ENCODE measurements around the gene GRIN2A.

The GRIN2A gene

GRCh38 chr16:9787717-9788116 is 394.5 kb downstream of the GRIN2A start:
- Histone ChIP-seq H3K27ac (ENCODE audit: low read depth, low read length) (no peak overlapping the region), H3K4me3 (ENCODE audit: low read depth, low read length) (no peak overlapping the region), H3K27me3 (ENCODE audit: insufficient read depth, low read length) (no peaks in the 10 kb centered on the region), H2AFZ (ENCODE audit: low read length, unreplicated experiment) (no peak overlapping the region), H3K36me3 (ENCODE audit: insufficient read depth, low read length) (no peaks in the 10 kb centered on the region), H3K79me2 (ENCODE audit: control insufficient read depth, insufficient read depth, low read length, unreplicated experiment) (no peaks in the 10 kb centered on the region), H3K4me1 (ENCODE audit: control insufficient read depth, insufficient read depth, low read length, unreplicated experiment) (no peaks in the 10 kb centered on the region)

DNA sequence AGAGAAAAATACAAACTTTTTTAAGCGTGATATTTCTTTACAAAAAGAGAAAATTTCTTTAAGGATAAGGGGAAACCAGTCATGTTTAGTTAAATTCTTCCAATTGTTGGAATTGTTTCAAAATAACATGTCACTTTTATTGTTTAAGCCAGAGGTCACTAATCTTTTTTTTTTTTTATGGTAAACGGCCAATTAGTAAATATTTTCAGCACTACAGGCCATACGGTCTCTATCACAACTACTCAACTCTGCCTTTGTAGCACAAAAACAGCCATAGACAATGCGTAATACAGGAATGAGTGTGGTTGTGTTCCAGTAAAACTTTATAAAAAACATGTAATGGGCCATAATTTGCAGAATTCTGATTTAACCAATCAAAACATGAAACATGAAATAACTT is 401.4 kb downstream of the GRIN2A start:
- no peaks in the 10 kb centered on the region for H3K27me3 ChIP-seq (ENCODE audit: insufficient read depth, low read length)
- H3K79me2 ChIP-seq (ENCODE audit: control insufficient read depth, insufficient read depth, low read length, unreplicated experiment) = no peaks in the 10 kb centered on the region
- no peak overlapping the region for H3K4me3 ChIP-seq (ENCODE audit: low read depth, low read length)
- no peak overlapping the region for H2AFZ ChIP-seq (ENCODE audit: low read length, unreplicated experiment)
- H3K27ac ChIP-seq (ENCODE audit: low read depth, low read length) = no peak overlapping the region
- no peaks in the 10 kb centered on the region for H3K4me1 ChIP-seq (ENCODE audit: control insufficient read depth, insufficient read depth, low read length, unreplicated experiment)
- H3K36me3 ChIP-seq (ENCODE audit: insufficient read depth, low read length) = no peaks in the 10 kb centered on the region

- no peaks in the 10 kb centered on the region for H3K27me3 ChIP-seq (ENCODE audit: insufficient read depth, low read length)
- no peaks in the 10 kb centered on the region for H3K4me1 ChIP-seq (ENCODE audit: control insufficient read depth, insufficient read depth, low read length, unreplicated experiment)
- H3K27ac ChIP-seq (ENCODE audit: low read depth, low read length) = no peak overlapping the region
- no peak overlapping the region for H2AFZ ChIP-seq (ENCODE audit: low read length, unreplicated experiment)
- H3K4me3 ChIP-seq (ENCODE audit: low read depth, low read length) = no peak overlapping the region
- H3K36me3 ChIP-seq (ENCODE audit: insufficient read depth, low read length) = no peaks in the 10 kb centered on the region
- no peaks in the 10 kb centered on the region for H3K79me2 ChIP-seq (ENCODE audit: control insufficient read depth, insufficient read depth, low read length, unreplicated experiment)
Observed at GRCh38 chr16:9778849-9779248, 403.4 kb downstream of the GRIN2A start.

DNA sequence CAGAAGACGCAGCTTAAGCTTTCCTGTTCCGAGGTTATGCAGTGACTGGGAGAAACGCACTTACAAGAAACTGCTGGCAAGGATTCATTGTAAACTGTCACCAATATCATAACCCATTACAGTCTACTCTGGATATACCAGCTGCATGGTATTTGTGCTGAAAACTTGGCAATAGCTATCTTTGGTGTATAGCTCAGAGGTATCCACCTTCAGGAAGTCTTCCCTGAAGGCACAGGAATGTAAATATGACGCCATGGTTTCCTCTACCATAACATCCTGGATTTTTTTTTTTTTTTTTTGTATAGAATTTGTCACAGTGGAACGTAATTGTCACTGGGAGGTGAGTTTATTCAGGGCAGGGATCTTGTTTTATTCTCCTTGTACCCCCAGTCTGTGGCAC is 406.2 kb downstream of the GRIN2A start:
- no peak overlapping the region for H2AFZ ChIP-seq (ENCODE audit: low read length, unreplicated experiment)
- H3K36me3 ChIP-seq (ENCODE audit: insufficient read depth, low read length) = no peaks in the 10 kb centered on the region
- no peaks in the 10 kb centered on the region for H3K79me2 ChIP-seq (ENCODE audit: control insufficient read depth, insufficient read depth, low read length, unreplicated experiment)
- no peaks in the 10 kb centered on the region for H3K4me1 ChIP-seq (ENCODE audit: control insufficient read depth, insufficient read depth, low read length, unreplicated experiment)
- no peaks in the 10 kb centered on the region for H3K27me3 ChIP-seq (ENCODE audit: insufficient read depth, low read length)
- H3K4me3 ChIP-seq (ENCODE audit: low read depth, low read length) = no peak overlapping the region
- no peak overlapping the region for H3K27ac ChIP-seq (ENCODE audit: low read depth, low read length)

DNA sequence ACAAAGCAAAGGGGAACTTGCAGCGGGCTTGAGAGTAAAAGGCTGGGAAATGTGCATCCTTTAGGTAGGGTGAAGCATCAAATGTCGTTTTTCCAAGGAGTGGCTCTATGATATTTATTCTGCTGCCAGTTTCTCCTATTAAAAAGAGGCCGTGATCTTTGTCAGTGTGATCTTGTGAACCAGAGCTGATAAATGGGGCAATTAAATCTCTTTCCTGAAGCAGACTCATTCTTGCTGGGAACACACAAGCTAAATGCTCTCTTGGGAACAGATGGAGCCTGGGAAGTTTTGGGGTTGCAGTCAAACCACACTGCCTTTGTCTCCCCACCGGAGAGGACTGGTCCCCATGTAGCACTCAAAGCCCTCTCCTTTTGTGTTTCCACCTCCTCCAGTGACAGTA is 408.9 kb downstream of the GRIN2A start:
- no peak overlapping the region for H3K4me3 ChIP-seq (ENCODE audit: low read depth, low read length)
- no peaks in the 10 kb centered on the region for H3K79me2 ChIP-seq (ENCODE audit: control insufficient read depth, insufficient read depth, low read length, unreplicated experiment)
- H3K27me3 ChIP-seq (ENCODE audit: insufficient read depth, low read length) = no peaks in the 10 kb centered on the region
- H2AFZ ChIP-seq (ENCODE audit: low read length, unreplicated experiment) = no peak overlapping the region
- no peaks in the 10 kb centered on the region for H3K36me3 ChIP-seq (ENCODE audit: insufficient read depth, low read length)
- H3K27ac ChIP-seq (ENCODE audit: low read depth, low read length) = no peak overlapping the region
- no peaks in the 10 kb centered on the region for H3K4me1 ChIP-seq (ENCODE audit: control insufficient read depth, insufficient read depth, low read length, unreplicated experiment)

- no peaks in the 10 kb centered on the region for H3K79me2 ChIP-seq (ENCODE audit: control insufficient read depth, insufficient read depth, low read length, unreplicated experiment)
- no peak overlapping the region for H3K4me3 ChIP-seq (ENCODE audit: low read depth, low read length)
- H3K36me3 ChIP-seq (ENCODE audit: insufficient read depth, low read length) = no peaks in the 10 kb centered on the region
- H3K4me1 ChIP-seq (ENCODE audit: control insufficient read depth, insufficient read depth, low read length, unreplicated experiment) = no peaks in the 10 kb centered on the region
- H3K27ac ChIP-seq (ENCODE audit: low read depth, low read length) = no peak overlapping the region
- H2AFZ ChIP-seq (ENCODE audit: low read length, unreplicated experiment) = no peak overlapping the region
- no peaks in the 10 kb centered on the region for H3K27me3 ChIP-seq (ENCODE audit: insufficient read depth, low read length)
Observed at GRCh38 chr16:9772526-9773225, 409.6 kb downstream of the GRIN2A start.

DNA sequence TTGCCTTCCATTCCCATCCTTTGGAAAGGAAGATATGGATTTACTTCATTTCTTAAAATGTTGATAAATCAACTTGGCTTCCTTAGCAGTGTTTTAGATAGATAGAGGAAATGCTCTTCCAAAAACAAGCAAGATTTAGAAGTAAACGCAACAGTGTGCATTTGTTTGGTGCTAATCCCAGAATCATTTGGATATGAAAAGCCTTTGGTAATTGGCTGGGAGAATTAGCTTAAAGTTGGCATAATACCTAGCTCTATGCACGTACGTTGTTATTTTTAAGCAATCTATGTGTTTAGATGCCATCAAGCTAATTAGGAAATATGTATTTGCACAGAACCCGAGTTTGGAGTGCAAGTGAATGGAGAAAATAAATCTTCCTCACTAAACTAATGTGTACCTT is 415.3 kb downstream of the GRIN2A start:
- Histone ChIP-seq H2AFZ (ENCODE audit: low read length, unreplicated experiment) (no peak overlapping the region), H3K36me3 (ENCODE audit: insufficient read depth, low read length) (no peaks in the 10 kb centered on the region), H3K79me2 (ENCODE audit: control insufficient read depth, insufficient read depth, low read length, unreplicated experiment) (no peaks in the 10 kb centered on the region), H3K4me1 (ENCODE audit: control insufficient read depth, insufficient read depth, low read length, unreplicated experiment) (no peaks in the 10 kb centered on the region), H3K27me3 (ENCODE audit: insufficient read depth, low read length) (no peaks in the 10 kb centered on the region), H3K27ac (ENCODE audit: low read depth, low read length) (no peak overlapping the region), H3K4me3 (ENCODE audit: low read depth, low read length) (no peak overlapping the region)

GRCh38 chr16:9763505-9763904 is 418.7 kb downstream of the GRIN2A start:
- no peaks in the 10 kb centered on the region for H3K79me2 ChIP-seq (ENCODE audit: control insufficient read depth, insufficient read depth, low read length, unreplicated experiment)
- no peaks in the 10 kb centered on the region for H3K36me3 ChIP-seq (ENCODE audit: insufficient read depth, low read length)
- no peak overlapping the region for H3K4me3 ChIP-seq (ENCODE audit: low read depth, low read length)
- H2AFZ ChIP-seq (ENCODE audit: low read length, unreplicated experiment) = no peak overlapping the region
- no peak overlapping the region for H3K27ac ChIP-seq (ENCODE audit: low read depth, low read length)
- H3K4me1 ChIP-seq (ENCODE audit: control insufficient read depth, insufficient read depth, low read length, unreplicated experiment) = no peaks in the 10 kb centered on the region
- H3K27me3 ChIP-seq (ENCODE audit: insufficient read depth, low read length) = no peaks in the 10 kb centered on the region

DNA sequence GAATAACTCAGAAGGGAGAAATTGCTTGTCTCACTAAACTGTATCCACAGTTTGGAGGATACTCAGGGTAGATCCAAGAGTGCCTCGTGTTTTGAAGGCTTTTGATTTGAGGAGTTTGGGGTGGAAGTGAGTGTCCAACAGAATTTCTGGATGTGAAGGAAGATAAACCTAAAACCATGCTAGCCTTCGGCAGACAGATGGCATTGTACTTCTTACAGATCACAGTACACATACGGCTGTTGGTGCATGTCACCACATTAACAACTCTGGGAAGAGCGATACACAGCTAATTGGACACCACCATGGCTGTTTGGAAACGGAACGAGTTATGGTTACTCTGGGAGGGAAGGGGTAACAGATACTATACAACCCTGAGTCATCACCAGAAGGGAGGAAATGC is 420.4 kb downstream of the GRIN2A start:
- no peaks in the 10 kb centered on the region for H3K4me1 ChIP-seq (ENCODE audit: control insufficient read depth, insufficient read depth, low read length, unreplicated experiment)
- no peak overlapping the region for H3K27ac ChIP-seq (ENCODE audit: low read depth, low read length)

DNA sequence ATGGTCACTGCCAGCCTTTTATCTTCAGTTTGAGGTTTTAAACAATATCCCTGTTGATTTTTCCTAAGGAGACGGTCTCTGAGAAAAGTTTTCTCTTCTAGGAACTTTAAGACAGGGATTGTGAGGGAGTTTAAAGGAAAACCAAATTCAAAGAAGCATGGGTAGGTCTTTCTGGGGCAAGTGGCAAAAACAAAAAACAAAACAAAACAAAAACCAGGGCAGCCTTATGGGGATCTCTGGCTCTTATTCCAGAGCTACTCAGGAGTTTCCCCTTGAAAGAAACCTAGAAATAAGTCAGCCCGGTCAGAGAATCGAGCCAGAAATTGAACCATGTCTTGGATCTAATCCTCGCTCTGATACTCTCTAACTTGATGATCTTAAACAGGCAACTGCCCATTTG is 424.5 kb downstream of the GRIN2A start:
- Histone ChIP-seq H2AFZ (ENCODE audit: low read length, unreplicated experiment) (no peak overlapping the region), H3K4me3 (ENCODE audit: low read depth, low read length) (no peak overlapping the region), H3K36me3 (ENCODE audit: insufficient read depth, low read length) (no peaks in the 10 kb centered on the region), H3K27ac (ENCODE audit: low read depth, low read length) (no peak overlapping the region), H3K79me2 (ENCODE audit: control insufficient read depth, insufficient read depth, low read length, unreplicated experiment) (no peaks in the 10 kb centered on the region), H3K4me1 (ENCODE audit: control insufficient read depth, insufficient read depth, low read length, unreplicated experiment) (no peaks in the 10 kb centered on the region), H3K27me3 (ENCODE audit: insufficient read depth, low read length) (no peaks in the 10 kb centered on the region)

More for the DNA sequence above, 420.4 kb downstream of the GRIN2A start:
- Histone ChIP-seq H3K36me3 (ENCODE audit: insufficient read depth, low read length) (no peaks in the 10 kb centered on the region), H3K27me3 (ENCODE audit: insufficient read depth, low read length) (no peaks in the 10 kb centered on the region), H3K79me2 (ENCODE audit: control insufficient read depth, insufficient read depth, low read length, unreplicated experiment) (no peaks in the 10 kb centered on the region), H3K4me3 (ENCODE audit: low read depth, low read length) (no peak overlapping the region), H2AFZ (ENCODE audit: low read length, unreplicated experiment) (no peak overlapping the region)

- no peaks in the 10 kb centered on the region for H3K4me1 ChIP-seq (ENCODE audit: control insufficient read depth, insufficient read depth, low read length, unreplicated experiment)
- H3K27ac ChIP-seq (ENCODE audit: low read depth, low read length) = no peak overlapping the region
- no peaks in the 10 kb centered on the region for H3K36me3 ChIP-seq (ENCODE audit: insufficient read depth, low read length)
- H2AFZ ChIP-seq (ENCODE audit: low read length, unreplicated experiment) = no peak overlapping the region
- H3K79me2 ChIP-seq (ENCODE audit: control insufficient read depth, insufficient read depth, low read length, unreplicated experiment) = no peaks in the 10 kb centered on the region
- no peak overlapping the region for H3K4me3 ChIP-seq (ENCODE audit: low read depth, low read length)
- no peaks in the 10 kb centered on the region for H3K27me3 ChIP-seq (ENCODE audit: insufficient read depth, low read length)
Observed at GRCh38 chr16:9756434-9756833, 425.8 kb downstream of the GRIN2A start.
